OCI-LY1 (cell line): ENCODE data around the gene VCAN.

ENCODE experiments used
- H2AFZ ChIP-seq: fragments of 200-600 bp; sonication (generic), shearing (Covaris generic); 2 replicates; pipeline ENCODE4 v1.6.0; 2014; ENCODE audit warnings: antibody characterized with exemption, mild to moderate bottlenecking, low read length
- H3F3A ChIP-seq: fragments of 200-600 bp; sonication (generic), shearing (Covaris generic); 2 replicates; pipeline ENCODE4 v1.6.0; 2014; ENCODE audit warnings: mild to moderate bottlenecking, antibody characterized with exemption, low read length, moderate library complexity; ENCODE audit not compliant: insufficient read depth
- H3K27ac ChIP-seq: fragments of 200-600 bp; sonication (generic); 2 replicates; pipeline ENCODE4 v1.5.1; 2014; ENCODE audit warnings: low read length, mixed run types, mild to moderate bottlenecking, low read depth; ENCODE audit not compliant: poor library complexity, severe bottlenecking
- H3K27me3 ChIP-seq: fragments of 200-600 bp; sonication (generic); 2 replicates; pipeline ENCODE4 v1.6.0; 2014; ENCODE audit warnings: antibody characterized with exemption, mild to moderate bottlenecking, low read length, moderate library complexity; ENCODE audit not compliant: insufficient read depth
- H3K36me3 ChIP-seq: fragments of 200-600 bp; sonication (generic); 2 replicates; pipeline ENCODE4 v1.6.1; 2014; ENCODE audit warnings: mild to moderate bottlenecking, antibody characterized with exemption, low read length, moderate library complexity, mixed read lengths; ENCODE audit not compliant: insufficient read depth
- H3K4me1 ChIP-seq: fragments of 200-600 bp; sonication (generic); 2 replicates; pipeline ENCODE4 v1.5.1; 2014; ENCODE audit warnings: mild to moderate bottlenecking, low read length, moderate library complexity; ENCODE audit not compliant: insufficient read depth, severe bottlenecking
- H3K4me2 ChIP-seq: fragments of 200-600 bp; sonication (generic), shearing (Covaris generic); 2 replicates; pipeline ENCODE4 v1.6.1; 2014; ENCODE audit warnings: low read length
- H3K4me3 ChIP-seq: fragments of 200-600 bp; sonication (generic); 2 replicates; pipeline ENCODE4 v1.5.1; 2014; ENCODE audit warnings: low read length, low read depth, mild to moderate bottlenecking, mixed read lengths; ENCODE audit not compliant: poor library complexity, severe bottlenecking
- H3K79me2 ChIP-seq: fragments of 200-600 bp; shearing (Covaris generic); 2 replicates; pipeline ENCODE4 v1.6.1; 2016; ENCODE audit warnings: mixed run types, low read length, mixed read lengths; ENCODE audit not compliant: insufficient read depth
- H3K9ac ChIP-seq: fragments of 200-600 bp; sonication (generic), shearing (Covaris generic); 2 replicates; pipeline ENCODE4 v1.6.1; 2014; ENCODE audit warnings: mild to moderate bottlenecking, low read length, mixed read lengths
- H3K9me2 ChIP-seq: fragments of 200-600 bp; sonication (generic), shearing (Covaris generic); 2 replicates; pipeline ENCODE4 v1.6.1; 2014; ENCODE audit warnings: low read depth, mild to moderate bottlenecking, low read length, mixed read lengths
- H3K9me3 ChIP-seq: fragments of 200-600 bp; shearing (Covaris generic); 2 replicates; pipeline ENCODE4 v1.6.1; 2014; ENCODE audit warnings: low read length, mixed read lengths
- H4K20me1 ChIP-seq: fragments of 200-600 bp; sonication (generic), shearing (Covaris generic); 2 replicates; pipeline ENCODE4 v1.6.0; 2016; ENCODE audit warnings: mild to moderate bottlenecking, low read length; ENCODE audit not compliant: insufficient read depth
- CTCF ChIP-seq: fragments of 200-600 bp; sonication (generic), shearing (Covaris generic); IDR thresholded peaks from 2 replicates; pipeline ENCODE4 v1.5.1; 2017; ENCODE audit warnings: mild to moderate bottlenecking, antibody characterized with exemption, low read length, moderate library complexity, mixed read lengths
- EZH2 ChIP-seq: fragments of 200-600 bp; sonication (generic), shearing (Covaris generic); IDR thresholded peaks from 2 replicates; pipeline ENCODE4 v1.8.0; 2017; ENCODE audit warnings: borderline replicate concordance, mixed run types, mild to moderate bottlenecking, antibody characterized with exemption, low read length, moderate library complexity, mixed read lengths

The VCAN gene

GRCh38 chr5:83428126-83428525 is 43.4 kb upstream of the VCAN start:
- H3K27ac ChIP-seq = no peak overlapping the region

GRCh38 chr5:83428890-83429289 is 42.7 kb upstream of the VCAN start:
- Histone ChIP-seq H3F3A (no peaks in the 10 kb centered on the region; the same call in 1 of the 2 replicates), H3K9me2 (no peaks in the 10 kb centered on the region), H3K9me3 (no peaks in the 10 kb centered on the region), H3K36me3 (no peaks in the 10 kb centered on the region), H3K79me2 (no peaks in the 10 kb centered on the region), H3K9ac (no peak overlapping the region), H3K4me3 (no peak overlapping the region), H3K27ac (no peak overlapping the region), H3K4me2 (no peak overlapping the region), H3K4me1 (no peaks in the 10 kb centered on the region), H4K20me1 (no peaks in the 10 kb centered on the region), H3K27me3 (no peaks in the 10 kb centered on the region), H2AFZ (no peak overlapping the region)
- TF ChIP-seq CTCF = no peak
- TF ChIP-seq EZH2 = no peak

More at GRCh38 chr5:83428126-83428525, 43.4 kb upstream of the VCAN start:
- no peaks in the 10 kb centered on the region for H3K79me2 ChIP-seq
- H3K4me2 ChIP-seq = no peak overlapping the region
- no peaks in the 10 kb centered on the region for H4K20me1 ChIP-seq
- H2AFZ ChIP-seq = no peak overlapping the region
- H3K9me2 ChIP-seq = no peaks in the 10 kb centered on the region
- TF ChIP-seq EZH2 (no peak), CTCF (no peak)
- no peaks in the 10 kb centered on the region for H3K4me1 ChIP-seq
- no peak overlapping the region for H3K4me3 ChIP-seq
- H3K9me3 ChIP-seq = no peaks in the 10 kb centered on the region
- no peaks in the 10 kb centered on the region for H3K36me3 ChIP-seq
- no peak overlapping the region for H3K9ac ChIP-seq
- no peaks in the 10 kb centered on the region; the same call in 1 of the 2 replicates for H3F3A ChIP-seq
- no peaks in the 10 kb centered on the region for H3K27me3 ChIP-seq

GRCh38 chr5:83430130-83431010 is 41.2 kb upstream of the VCAN start:
- H3K4me2 ChIP-seq = no peak overlapping the region
- no peaks in the 10 kb centered on the region for H4K20me1 ChIP-seq
- H3K4me3 ChIP-seq = no peak overlapping the region
- no peak overlapping the region for H3K27ac ChIP-seq
- H3K9me3 ChIP-seq = no peaks in the 10 kb centered on the region
- H3F3A ChIP-seq = no peaks in the 10 kb centered on the region; the same call in 1 of the 2 replicates
- no peaks in the 10 kb centered on the region for H3K79me2 ChIP-seq
- peak; percentile 94 for TF ChIP-seq CTCF
- TF ChIP-seq EZH2 = no peak
- no peaks in the 10 kb centered on the region for H3K4me1 ChIP-seq
- H3K27me3 ChIP-seq = no peaks in the 10 kb centered on the region
- no peak overlapping the region for H2AFZ ChIP-seq
- no peaks in the 10 kb centered on the region for H3K36me3 ChIP-seq
- no peaks in the 10 kb centered on the region for H3K9me2 ChIP-seq
- H3K9ac ChIP-seq = no peak overlapping the region
